Activated CD8-positive, alpha-beta memory T cell treated with anti-CD3 and anti-CD28 coated beads for 4 hours (primary cell): ENCODE measurements around the gene RSPH1.

Experiments
- DNase-seq, 2 donors: peaks; one replicate each; pipeline ENCODE4 v3.0.0-alpha.2; 2020; ENCODE audit warnings: low read depth in 2 of 2

Gene RSPH1

DNA sequence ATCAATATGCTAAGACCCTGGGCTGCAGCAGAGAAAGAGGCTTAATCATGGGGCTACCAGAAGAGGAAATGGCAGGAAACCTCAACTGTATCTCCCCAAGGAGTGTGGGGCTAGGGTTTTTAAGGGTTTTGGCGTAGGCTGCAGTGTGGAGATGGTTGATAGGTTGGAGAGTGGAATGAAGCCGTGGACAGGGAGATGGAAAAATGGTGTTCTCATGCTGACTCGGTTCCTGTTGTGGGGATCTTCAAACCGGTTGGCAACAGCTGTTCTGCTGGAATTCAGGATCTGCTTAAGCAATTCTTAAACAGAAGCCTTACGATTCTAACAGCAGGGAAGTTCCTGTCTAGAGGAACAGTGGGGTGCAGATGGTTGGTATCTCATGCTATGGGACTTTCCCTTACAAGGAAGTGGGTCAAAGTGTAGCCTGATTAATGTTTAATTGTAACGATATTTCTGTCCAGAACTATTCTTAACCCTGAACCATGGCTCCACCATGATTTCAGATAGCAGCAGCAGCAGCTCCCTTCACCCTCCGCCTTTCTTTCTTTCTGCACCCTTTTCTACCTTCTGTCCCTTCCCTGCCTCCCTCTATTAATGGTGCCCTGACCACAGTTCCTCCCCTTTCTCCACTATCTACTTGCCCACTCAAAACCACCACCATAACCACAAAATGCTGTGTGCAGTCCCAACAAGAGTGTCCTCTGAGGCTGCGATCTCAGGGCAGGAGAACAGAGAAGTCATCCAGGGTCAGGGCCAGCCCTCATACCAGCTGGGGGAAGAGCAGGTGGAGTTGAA lies 30.8 kb downstream of the RSPH1 start:
- no peak for DNase-seq

DNA sequence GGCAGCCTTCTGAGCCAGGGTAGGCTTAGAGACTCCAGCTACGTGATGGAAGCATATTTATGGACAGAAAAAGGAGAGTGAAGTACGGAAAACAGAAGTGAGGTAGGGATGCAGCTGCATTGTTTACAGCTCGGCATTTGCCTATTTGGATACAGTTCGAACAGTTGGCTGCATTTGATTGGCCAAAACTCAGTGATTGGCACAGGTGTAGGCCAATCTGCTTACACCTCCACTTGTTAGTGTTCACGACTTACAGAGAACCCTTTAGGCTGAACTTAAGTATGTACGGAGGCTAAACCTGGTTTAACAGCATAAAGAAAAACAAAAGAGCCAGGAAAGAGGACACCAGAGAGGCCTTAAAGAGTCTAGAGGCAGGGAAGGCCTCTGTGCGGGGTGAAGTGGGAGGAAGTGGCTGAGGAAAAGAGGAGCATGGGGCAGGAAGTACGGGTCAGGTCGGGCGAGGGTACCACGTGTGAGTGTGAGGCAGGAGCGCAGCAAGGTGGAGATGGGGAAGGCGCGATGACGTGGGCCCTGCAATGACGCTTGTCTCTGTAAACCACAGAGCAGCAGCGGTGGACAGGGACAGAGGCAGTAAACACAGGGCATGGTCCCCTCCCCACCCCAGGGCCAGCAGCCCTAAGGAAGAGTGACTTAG lies 32.0 kb downstream of the RSPH1 start:
- DNase-seq = peak; percentile 43 to 47

- DNase-seq = no peak
These were observed 33.8 kb downstream of the RSPH1 start for GRCh38 chr21:42461881-42462877.

DNA sequence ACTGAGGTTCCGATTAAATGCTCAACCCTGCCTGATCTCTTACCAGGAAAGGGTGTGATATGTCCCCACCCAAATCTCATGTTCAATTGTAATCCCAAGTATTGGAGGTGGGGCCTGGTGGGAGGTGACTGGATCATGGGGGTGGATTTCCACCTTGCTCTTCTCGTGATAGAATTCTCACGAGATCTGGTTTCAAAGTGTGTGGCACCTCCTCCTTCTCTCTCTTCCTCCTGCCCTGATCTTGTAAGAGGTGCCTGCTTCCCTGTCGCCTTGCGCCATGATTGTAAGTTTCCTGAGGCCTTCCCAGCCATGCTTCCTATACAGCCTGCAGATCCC lies 34.9 kb downstream of the RSPH1 start:
- no peak for DNase-seq

- no peak for DNase-seq
These were observed 35.4 kb downstream of the RSPH1 start for GRCh38 chr21:42460391-42461184.

DNA sequence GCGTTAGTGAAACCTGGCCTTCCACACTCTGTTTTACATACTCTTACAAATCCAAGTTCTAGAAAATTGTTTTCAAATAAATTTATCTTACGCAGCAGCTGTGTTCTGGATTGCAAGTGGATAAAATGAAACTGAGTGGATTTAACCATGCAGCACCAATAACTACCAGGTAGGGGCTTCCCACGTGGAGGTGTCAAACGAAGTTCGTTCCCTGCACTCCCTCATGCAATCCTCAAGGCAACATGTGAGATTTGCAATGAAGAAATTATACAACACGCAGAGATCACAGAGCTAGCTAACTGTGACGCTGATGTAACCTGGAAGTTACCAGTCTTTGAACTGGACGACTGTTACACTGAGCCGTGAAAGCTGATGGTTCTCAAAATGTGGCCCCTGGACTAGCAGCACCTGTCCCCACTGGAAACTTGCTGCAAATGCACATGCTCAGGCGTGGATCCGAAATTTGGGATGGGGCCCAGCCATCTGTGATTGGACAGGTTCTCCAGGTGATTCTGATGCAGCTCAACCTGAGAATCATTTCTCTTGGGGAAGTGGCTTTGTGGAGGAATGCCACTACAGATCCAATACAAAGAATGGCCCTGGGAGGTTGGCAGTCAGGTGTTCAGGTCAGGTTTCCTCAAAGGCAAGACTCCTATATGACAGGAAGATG lies 36.3 kb downstream of the RSPH1 start:
- no peak for DNase-seq

DNA sequence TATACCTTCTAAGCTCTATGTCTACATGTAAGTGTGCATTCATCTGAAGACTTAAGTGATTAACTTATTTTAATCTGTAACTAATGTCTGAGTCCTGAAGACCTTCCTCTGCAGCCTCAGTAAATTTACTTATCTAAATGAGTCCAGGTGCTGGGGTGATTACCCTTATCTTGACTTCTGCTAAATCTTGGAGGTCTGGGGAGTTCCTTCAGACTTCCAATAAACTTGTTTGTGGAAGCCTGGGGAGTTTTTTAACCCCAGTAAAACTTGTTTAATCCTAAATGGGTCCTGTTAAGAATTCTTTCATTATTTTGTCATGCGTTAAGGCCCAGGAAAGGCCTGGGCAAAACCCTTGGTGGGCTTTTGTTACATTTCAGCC lies 37.0 kb downstream of the RSPH1 start:
- no peak for DNase-seq

GRCh38 chr21:42456457-42456856 lies 39.6 kb downstream of the RSPH1 start:
- no peak for DNase-seq

DNA sequence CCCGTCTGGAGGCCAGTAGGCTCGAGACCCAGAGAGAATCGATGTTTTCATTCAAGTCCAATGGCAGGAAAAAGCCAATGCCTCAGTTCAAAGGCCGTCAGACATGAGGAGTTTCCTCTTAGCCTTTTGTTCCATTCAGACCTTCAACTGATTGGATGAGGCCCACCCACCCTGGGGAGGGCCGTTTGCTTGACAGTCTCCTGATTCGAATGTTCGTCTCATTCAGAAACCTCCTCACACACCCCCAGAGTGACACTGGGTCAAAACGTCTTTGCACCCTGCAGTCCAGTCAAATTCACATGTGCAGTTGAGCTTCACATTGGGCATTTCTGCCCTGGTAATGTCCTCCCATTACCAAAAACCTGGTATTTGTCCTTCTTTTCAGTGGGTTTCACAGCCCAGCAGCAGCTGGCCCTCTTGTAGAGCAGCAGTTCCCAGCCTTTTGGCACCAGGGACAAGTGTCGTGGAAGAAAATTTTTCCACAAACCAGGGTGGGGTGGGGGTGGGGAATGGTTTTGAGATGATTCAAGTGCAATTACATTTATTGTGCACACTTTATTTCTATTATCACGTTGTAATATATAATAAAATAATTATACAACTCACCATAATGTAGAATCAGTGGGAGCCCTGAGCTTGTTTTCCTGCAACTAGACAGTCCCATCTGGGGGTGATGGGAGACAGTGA lies 40.1 kb downstream of the RSPH1 start:
- DNase-seq = no peak

GRCh38 chr21:42455196-42455595 lies 40.8 kb downstream of the RSPH1 start:
- DNase-seq = no peak

GRCh38 chr21:42454786-42455185 lies 41.2 kb downstream of the RSPH1 start:
- no peak for DNase-seq

GRCh38 chr21:42453986-42454570 lies 41.9 kb downstream of the RSPH1 start:
- no peak for DNase-seq

- DNase-seq = no peak
These were observed 42.6 kb downstream of the RSPH1 start for GRCh38 chr21:42453224-42453985.

DNA sequence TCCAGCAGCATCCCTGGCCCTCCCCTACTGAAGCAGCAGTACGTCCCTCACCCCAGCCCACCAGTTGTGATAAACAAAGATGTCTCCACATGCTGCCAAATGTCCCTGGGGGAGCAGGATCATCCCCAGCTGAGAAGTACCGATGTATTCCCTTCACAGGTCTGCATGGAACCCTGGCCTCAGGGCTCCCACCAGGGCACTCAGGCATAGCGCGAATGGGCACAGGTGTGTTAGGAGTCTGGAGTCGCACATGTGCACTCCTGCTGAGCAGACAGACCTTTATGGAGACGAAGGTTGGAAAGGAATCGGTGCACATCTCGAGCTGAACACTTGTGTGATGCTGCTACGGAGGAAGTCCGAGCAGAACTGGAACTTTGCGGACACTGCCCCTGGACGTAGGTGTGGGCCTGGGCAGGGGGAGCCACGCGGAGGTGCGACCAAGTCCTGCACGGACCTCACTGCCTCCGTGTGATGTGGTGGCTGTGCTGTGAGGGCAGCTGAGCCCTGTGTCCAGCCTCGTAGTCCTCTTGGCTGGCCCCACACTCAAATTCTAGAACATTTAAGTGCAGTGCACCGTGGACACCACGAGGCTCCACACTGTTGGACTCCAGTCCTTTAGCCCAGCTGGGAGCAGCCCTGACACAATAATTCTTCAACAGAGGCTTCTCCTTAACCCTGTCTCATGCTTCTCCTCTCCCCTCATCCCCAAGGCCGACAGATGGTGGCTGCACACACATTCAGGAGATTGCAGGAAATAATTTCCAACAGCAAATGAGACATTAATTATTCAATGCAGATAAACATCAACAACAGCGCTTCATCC lies 43.4 kb downstream of the RSPH1 start:
- no peak for DNase-seq

GRCh38 chr21:42451941-42452340 lies 44.1 kb downstream of the RSPH1 start:
- DNase-seq = no peak

GRCh38 chr21:42448686-42449085 lies 47.3 kb downstream of the RSPH1 start:
- no peak for DNase-seq

DNA sequence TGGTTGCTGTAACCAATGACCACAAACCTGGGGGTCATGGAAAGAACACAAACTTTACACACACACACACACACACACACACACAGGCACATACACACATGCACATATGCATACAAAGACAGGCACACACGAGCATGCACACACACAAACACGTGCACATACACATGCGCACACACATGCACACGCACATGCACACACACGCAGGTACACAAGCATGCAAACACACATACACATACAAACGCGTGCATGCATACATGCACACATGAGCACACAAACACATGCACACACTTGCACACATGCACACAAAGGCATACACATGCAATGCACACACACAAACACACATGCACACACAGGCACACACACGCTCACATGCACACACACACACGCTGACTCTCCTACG lies 48.3 kb downstream of the RSPH1 start:
- DNase-seq = no peak

- DNase-seq = no peak
These were observed 48.8 kb downstream of the RSPH1 start for GRCh38 chr21:42447182-42447581.
